ENCODE data around the gene GGT5.
"Not testable (repeated sequence)": the region's sequence is repeated elsewhere in the genome, so short reads cannot be mapped to it uniquely, and the experiment has no call there.

The GGT5 gene

GRCh38 chr22:24245030-24245431 lies at the start of gene GGT5:
GGT5 (minus strand) TSS chr22:24245082; CDS start chr22:24244725, 357 bp downstream.
- DNase-seq: not testable (repeated sequence)

GRCh38 chr22:24292202-24292830 lies 47.4 kb upstream of the GGT5 start:
- not testable (repeated sequence) for DNase-seq

- no peak for DNase-seq
These were observed 46.8 kb upstream of the GGT5 start for GRCh38 chr22:24291515-24292201.

- no peak for DNase-seq
These were observed 45.6 kb upstream of the GGT5 start for GRCh38 chr22:24290459-24290858.

- no peak for DNase-seq
These were observed 44.9 kb upstream of the GGT5 start for GRCh38 chr22:24289741-24290163.

- no peak for DNase-seq
These were observed 44.2 kb upstream of the GGT5 start for GRCh38 chr22:24289114-24289513.

- DNase-seq: not testable (repeated sequence)
These were observed 42.9 kb upstream of the GGT5 start for GRCh38 chr22:24287801-24288200.

- DNase-seq: not testable (repeated sequence)
These were observed 42.3 kb upstream of the GGT5 start for GRCh38 chr22:24287212-24287611.

- no peak for DNase-seq
These were observed 40.4 kb upstream of the GGT5 start for GRCh38 chr22:24285245-24285644.

- DNase-seq: no peak
These were observed 39.9 kb upstream of the GGT5 start for GRCh38 chr22:24284747-24285203.

GRCh38 chr22:24282401-24282800 lies 37.5 kb upstream of the GGT5 start:
- DNase-seq: no peak

- not testable (repeated sequence) for DNase-seq
These were observed 35.5 kb upstream of the GGT5 start for GRCh38 chr22:24280363-24280762.

GRCh38 chr22:24274696-24275405 lies 30.0 kb upstream of the GGT5 start:
- DNase-seq: not testable (repeated sequence)

GRCh38 chr22:24273906-24274305 lies 29.0 kb upstream of the GGT5 start:
- DNase-seq: not testable (repeated sequence)

- not testable (repeated sequence) for DNase-seq
These were observed 28.1 kb upstream of the GGT5 start for GRCh38 chr22:24273031-24273430.

- DNase-seq: no peak
These were observed 26.5 kb upstream of the GGT5 start for GRCh38 chr22:24271386-24271854.

- DNase-seq: peak; percentile 86
These were observed 25.9 kb upstream of the GGT5 start, which contains the start of gene SPECC1L for GRCh38 chr22:24270556-24271385. SPECC1L (plus strand) TSS chr22:24270831; CDS start chr22:24302232, 31,401 bp downstream.

GRCh38 chr22:24266495-24266894 lies 21.6 kb upstream of the GGT5 start:
- not testable (repeated sequence) for DNase-seq

GRCh38 chr22:24265734-24266133 lies 20.9 kb upstream of the GGT5 start:
- no peak for DNase-seq

- DNase-seq: not testable (repeated sequence)
These were observed 19.5 kb upstream of the GGT5 start for GRCh38 chr22:24264329-24264896.

GRCh38 chr22:24263479-24263878 lies 18.6 kb upstream of the GGT5 start:
- not testable (repeated sequence) for DNase-seq

- not testable (repeated sequence) for DNase-seq
These were observed 17.4 kb upstream of the GGT5 start for GRCh38 chr22:24262185-24262749.
